Suprapubic skin (tissue), 4 donors: Measurements from ENCODE around the gene RHBDF1.

Experiments used
- EP300 ChIP-seq: sonication (generic); formaldehyde crosslinking; IDR thresholded peaks from one replicate; pipeline ENCODE4 v1.6.1; 2017; ENCODE audit warnings: antibody characterized with exemption
- POLR2A ChIP-seq, 2 donors: fragments of 450-650 bp; IDR thresholded peaks; one replicate each; pipeline ENCODE4 v1.6.1; 2017; ENCODE audit warnings: antibody characterized with exemption in 2 of 2, mild to moderate bottlenecking in 2 of 2, moderate library complexity in 2 of 2
- POLR2AphosphoS5 ChIP-seq, 3 donors: sonication (generic); formaldehyde crosslinking; IDR thresholded peaks; one replicate each; pipeline ENCODE4 v1.6.1; 2017; ENCODE audit warnings: antibody characterized with exemption in 3 of 3
- TF ChIP-seq, protein P1 (sequence below), 2 donors: fragments of 200-600 bp in 1 of 2; fragments of 450-650 bp in 1 of 2; sonication (generic) in 1 of 2; IDR thresholded peaks; one replicate each; pipeline ENCODE4 v1.5.1; 2016 to 2019; ENCODE audit warnings: antibody characterized with exemption in 2 of 2, mild to moderate bottlenecking in 1 of 2, moderate library complexity in 1 of 2

DNA sequence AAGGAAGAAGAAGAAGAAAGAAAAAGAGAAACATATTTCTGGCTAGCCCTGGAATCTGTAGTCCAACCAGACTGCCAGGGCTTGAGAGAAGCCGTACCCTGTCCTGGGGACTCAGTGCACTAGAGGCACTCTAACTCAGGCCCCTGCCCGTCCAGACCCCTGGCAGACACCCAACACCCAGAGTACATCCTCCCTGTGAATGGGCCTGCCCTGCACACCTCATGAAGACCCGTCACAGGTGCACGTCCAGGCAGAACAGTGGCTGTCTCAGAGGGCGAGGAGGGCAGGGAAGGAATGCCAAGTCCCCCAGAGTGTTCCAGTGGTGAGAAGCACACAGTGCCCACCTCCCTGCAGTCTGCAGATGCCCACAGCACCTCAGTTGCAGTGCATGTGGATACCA lies 28.6 kb upstream of the RHBDF1 start:
- TF ChIP-seq POLR2AphosphoS5 (IDR thresholded peaks at IDR 0.05) (no peak), POLR2A (IDR thresholded peaks at IDR 0.05) (no peak), EP300 (no peak)
- TF ChIP-seq, protein P1, sequence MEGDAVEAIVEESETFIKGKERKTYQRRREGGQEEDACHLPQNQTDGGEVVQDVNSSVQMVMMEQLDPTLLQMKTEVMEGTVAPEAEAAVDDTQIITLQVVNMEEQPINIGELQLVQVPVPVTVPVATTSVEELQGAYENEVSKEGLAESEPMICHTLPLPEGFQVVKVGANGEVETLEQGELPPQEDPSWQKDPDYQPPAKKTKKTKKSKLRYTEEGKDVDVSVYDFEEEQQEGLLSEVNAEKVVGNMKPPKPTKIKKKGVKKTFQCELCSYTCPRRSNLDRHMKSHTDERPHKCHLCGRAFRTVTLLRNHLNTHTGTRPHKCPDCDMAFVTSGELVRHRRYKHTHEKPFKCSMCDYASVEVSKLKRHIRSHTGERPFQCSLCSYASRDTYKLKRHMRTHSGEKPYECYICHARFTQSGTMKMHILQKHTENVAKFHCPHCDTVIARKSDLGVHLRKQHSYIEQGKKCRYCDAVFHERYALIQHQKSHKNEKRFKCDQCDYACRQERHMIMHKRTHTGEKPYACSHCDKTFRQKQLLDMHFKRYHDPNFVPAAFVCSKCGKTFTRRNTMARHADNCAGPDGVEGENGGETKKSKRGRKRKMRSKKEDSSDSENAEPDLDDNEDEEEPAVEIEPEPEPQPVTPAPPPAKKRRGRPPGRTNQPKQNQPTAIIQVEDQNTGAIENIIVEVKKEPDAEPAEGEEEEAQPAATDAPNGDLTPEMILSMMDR (IDR thresholded peaks at IDR 0.05), result no peak
